GM10266 (cell line): Measurements from ENCODE around the gene SLC25A48.

Experiments used
- DNase-seq: peaks from one replicate; pipeline ENCODE4 v3.0.0; 2012; ENCODE audit errors: extremely low spot score
- CTCF ChIP-seq: IDR thresholded peaks from 2 replicates; pipeline ENCODE4 v1.5.1; 2012; ENCODE audit warnings: mild to moderate bottlenecking, low read depth; ENCODE audit not compliant: control insufficient read depth, insufficient read depth; ENCODE audit errors: missing control alignments

The SLC25A48 gene

GRCh38 chr5:135861641-135862040 lies 27.2 kb downstream of the SLC25A48 start:
- TF ChIP-seq CTCF: no peak

GRCh38 chr5:135862086-135862485 lies 27.6 kb downstream of the SLC25A48 start:
- no peak for TF ChIP-seq CTCF
- no peak for DNase-seq

More at GRCh38 chr5:135861641-135862040, 27.2 kb downstream of the SLC25A48 start:
- no peak for DNase-seq

GRCh38 chr5:135862744-135863143 lies 28.3 kb downstream of the SLC25A48 start:
- no peak for TF ChIP-seq CTCF
- DNase-seq: no peak

GRCh38 chr5:135864503-135865435 lies 30.3 kb downstream of the SLC25A48 start:
- no peak for TF ChIP-seq CTCF
- DNase-seq: no peak

- TF ChIP-seq CTCF: no peak
- DNase-seq: no peak
Measured at GRCh38 chr5:135866016-135866415, 31.6 kb downstream of the SLC25A48 start.

- no peak for DNase-seq
Measured at GRCh38 chr5:135867599-135867998, 33.1 kb downstream of the SLC25A48 start.

More at GRCh38 chr5:135867599-135867998, 33.1 kb downstream of the SLC25A48 start:
- TF ChIP-seq CTCF: no peak
